Kidney (tissue), 14 donors: Measurements from ENCODE around the gene FARP1. TPM values are rescaled to one million over a fixed set of nuclear protein-coding genes. Genes with fewer than 3 reads are reported as not detected.

Experiments
- DNase-seq, 5 donors: peaks; one replicate each; pipeline ENCODE4 v3.0.0-alpha.2; 2013 to 2020
- FAIRE-seq: peaks from 2 replicates; lab custom pipeline; 2012; peaks lifted over from hg19 to GRCh38; lab: Jason Lieb, UNC
- H3K27ac ChIP-seq, 2 donors: one replicate each; pipeline ENCODE4 v1.7.0; 2013; ENCODE audit warnings: low read depth in 2 of 2, low read length in 2 of 2, inconsistent platforms in 1 of 2
- H3K27me3 ChIP-seq: one replicate; pipeline ENCODE4 v1.7.1; 2013; ENCODE audit warnings: low read length, inconsistent platforms; ENCODE audit not compliant: control insufficient read depth, insufficient read depth
- H3K36me3 ChIP-seq, 3 donors: one replicate each; pipeline versions ENCODE4 v1.7.0 to v1.7.1; 2013; ENCODE audit warnings: low read length in 3 of 3, control low read depth in 1 of 3, inconsistent platforms in 1 of 3; ENCODE audit not compliant: insufficient read depth in 3 of 3, control insufficient read depth in 2 of 3
- H3K4me1 ChIP-seq, 3 donors: one replicate each; pipeline versions ENCODE4 v1.7.0 to v1.7.1; 2013; ENCODE audit warnings: low read length in 3 of 3, inconsistent platforms in 1 of 3, low read depth in 1 of 3; ENCODE audit not compliant: control insufficient read depth in 2 of 3, insufficient read depth in 2 of 3
- H3K4me3 ChIP-seq, 3 donors: one replicate each; pipeline versions ENCODE4 v1.7.0 to v1.8.1; 2013; ENCODE audit warnings: low read length in 3 of 3, control low read depth in 1 of 3, inconsistent platforms in 1 of 3
- H3K9ac ChIP-seq, 3 donors: one replicate each; pipeline versions ENCODE4 v1.7.0 to v1.7.1; 2013; ENCODE audit warnings: low read length in 3 of 3, control low read depth in 1 of 3, inconsistent platforms in 1 of 3
- H3K9me3 ChIP-seq, 3 donors: one replicate each; pipeline versions ENCODE4 v1.7.0 to v1.7.1; 2013; ENCODE audit warnings: low read length in 3 of 3, control low read depth in 1 of 3, inconsistent platforms in 1 of 3; ENCODE audit not compliant: control insufficient read depth in 2 of 3, insufficient read depth in 1 of 3
- intact Hi-C: fragments of 100-400 bp; cut with DNase I; formaldehyde crosslinking; loops from one replicate; pipeline ENCODE4 v1.11.1; 2022
- polyA plus RNA-seq: library from polyadenylated mRNA; stranded (reverse); fragments of 350-450 nt; fragmentation: Illumina TruSeq; extraction: RNeasy Lipid Tissue Mini Kit (QIAGEN cat#74804); gene quantifications from one replicate; pipeline ENCODE4 v1.2.3, GENCODE V29; 2014; ENCODE audit warnings: low read depth, low replicate concordance; ENCODE audit not compliant: insufficient read depth
- total RNA-seq: library from RNA; stranded (reverse); fragmentation: NEBNext Ultra II Directional; extraction: Animal tissue kit (Norgen Biotek cat#: 25700); gene quantifications from one replicate; pipeline ENCODE4 v1.2.1, GENCODE V29; 2021
- TF ChIP-seq, protein P1 (sequence below): IDR thresholded peaks from 3 replicates; pipeline ENCODE4 v1.5.1; 2012; ENCODE audit warnings: mild to moderate bottlenecking, moderate library complexity, borderline replicate concordance; ENCODE audit not compliant: insufficient read depth; ENCODE audit errors: extremely low read depth
- donor health status: control.
- donor health status: control.
- donor health status: control.
- donor health status: control.
- donor health status: control.
- donor health status: DM: yes; HTN: yes; CAD: no.
- donor health status: Normal renal cell carcinoma (clear cell type).

FARP1 gene
- total and polyA plus RNA-seq, 2 donors from 2014 or later: 123 to 229 TPM

DNA sequence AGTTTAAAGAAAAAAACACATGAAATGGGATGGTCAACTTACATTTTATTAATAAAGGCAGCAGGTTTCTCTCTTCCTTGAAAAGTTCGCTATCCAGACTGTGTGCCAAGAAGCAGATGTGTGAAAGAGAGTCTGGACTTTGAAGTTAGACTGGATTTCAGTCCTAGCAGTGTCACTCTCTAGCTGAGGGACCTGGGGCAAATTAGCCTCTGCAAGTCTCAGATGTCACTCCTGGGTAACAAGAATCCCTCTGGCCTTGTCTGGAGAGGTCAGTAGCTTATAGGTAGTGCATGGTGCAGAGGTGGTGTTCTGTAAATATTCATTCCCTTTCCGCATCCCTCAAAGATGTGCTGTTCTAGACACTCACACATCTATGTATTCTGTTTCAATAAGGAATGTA lies 221.8 kb downstream of the FARP1 start:
- no peak overlapping the region for H3K4me3 ChIP-seq

DNA sequence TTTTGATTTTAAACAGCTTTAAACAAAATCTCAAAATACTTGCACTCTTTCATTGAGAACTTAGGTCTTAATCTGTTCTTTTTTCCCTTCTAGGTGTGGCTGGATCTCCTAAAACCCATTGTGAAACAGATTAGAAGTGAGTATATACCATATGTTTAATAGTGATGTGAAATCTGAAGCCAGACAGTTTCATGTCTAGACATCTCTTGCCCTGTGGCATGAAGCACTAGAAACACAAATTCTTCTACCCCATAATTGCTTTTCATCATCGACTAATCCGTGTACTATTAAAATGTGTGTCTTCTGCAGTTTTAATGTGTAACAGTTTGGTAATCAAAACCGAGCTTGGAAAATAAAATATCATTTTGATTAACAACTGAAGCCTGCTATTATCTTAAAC lies 222.4 kb downstream of the FARP1 start:
- no peaks in the 10 kb centered on the region for H3K27me3 ChIP-seq
- peaks cover 0 to 7% (median 4%) of the 10 kb centered on the region in 3 donors for H3K4me1 ChIP-seq
- H3K4me3 ChIP-seq: no peak overlapping the region
- intact Hi-C loops: no loop called here
- no peaks in the 10 kb centered on the region for H3K9me3 ChIP-seq
- no peak for DNase-seq
- no peak for FAIRE-seq
- no peak overlapping the region for H3K9ac ChIP-seq
- H3K36me3 ChIP-seq: peaks cover 2 to 10% (median 5%) of the 10 kb centered on the region in 3 donors
- H3K27ac ChIP-seq: no peak overlapping the region
- TF ChIP-seq, protein P1, sequence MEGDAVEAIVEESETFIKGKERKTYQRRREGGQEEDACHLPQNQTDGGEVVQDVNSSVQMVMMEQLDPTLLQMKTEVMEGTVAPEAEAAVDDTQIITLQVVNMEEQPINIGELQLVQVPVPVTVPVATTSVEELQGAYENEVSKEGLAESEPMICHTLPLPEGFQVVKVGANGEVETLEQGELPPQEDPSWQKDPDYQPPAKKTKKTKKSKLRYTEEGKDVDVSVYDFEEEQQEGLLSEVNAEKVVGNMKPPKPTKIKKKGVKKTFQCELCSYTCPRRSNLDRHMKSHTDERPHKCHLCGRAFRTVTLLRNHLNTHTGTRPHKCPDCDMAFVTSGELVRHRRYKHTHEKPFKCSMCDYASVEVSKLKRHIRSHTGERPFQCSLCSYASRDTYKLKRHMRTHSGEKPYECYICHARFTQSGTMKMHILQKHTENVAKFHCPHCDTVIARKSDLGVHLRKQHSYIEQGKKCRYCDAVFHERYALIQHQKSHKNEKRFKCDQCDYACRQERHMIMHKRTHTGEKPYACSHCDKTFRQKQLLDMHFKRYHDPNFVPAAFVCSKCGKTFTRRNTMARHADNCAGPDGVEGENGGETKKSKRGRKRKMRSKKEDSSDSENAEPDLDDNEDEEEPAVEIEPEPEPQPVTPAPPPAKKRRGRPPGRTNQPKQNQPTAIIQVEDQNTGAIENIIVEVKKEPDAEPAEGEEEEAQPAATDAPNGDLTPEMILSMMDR: no peak

More for the DNA sequence above, 221.8 kb downstream of the FARP1 start:
- FAIRE-seq (no peak), DNase-seq (peak in 3 of 5 donors; percentile 55 to 70 (median 70))
- peaks cover 0 to 7% (median 5%) of the 10 kb centered on the region in 3 donors for H3K4me1 ChIP-seq
- H3K36me3 ChIP-seq: peaks cover 2 to 10% (median 5%) of the 10 kb centered on the region in 3 donors
- intact Hi-C loops: no loop called here
- no peak overlapping the region for H3K9ac ChIP-seq
- TF ChIP-seq, protein P1: no peak
- no peak overlapping the region for H3K27ac ChIP-seq
- H3K27me3 ChIP-seq: no peaks in the 10 kb centered on the region
- no peaks in the 10 kb centered on the region for H3K9me3 ChIP-seq

DNA sequence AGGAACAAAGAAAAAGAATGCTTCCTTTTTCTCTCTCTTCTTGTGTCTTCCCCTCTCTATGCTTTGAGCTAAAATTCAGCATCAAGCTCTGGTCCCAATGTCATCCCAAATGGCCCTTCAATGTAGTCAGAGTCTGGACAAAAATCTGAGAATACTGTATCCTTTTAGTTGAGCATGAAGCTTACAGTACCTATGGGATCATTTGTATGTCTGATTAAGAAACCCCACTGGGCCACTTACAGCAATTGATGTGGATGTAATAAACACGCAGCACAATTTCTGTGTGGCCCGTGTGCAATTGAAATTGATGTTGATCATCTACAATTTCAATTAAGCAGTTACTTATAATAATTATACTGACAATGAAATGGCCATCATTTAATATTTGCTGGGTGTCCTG lies 223.1 kb downstream of the FARP1 start:
- H3K4me3 ChIP-seq: no peak overlapping the region
- TF ChIP-seq, protein P1: no peak
- DNase-seq (no peak), FAIRE-seq (no peak)
- H3K36me3 ChIP-seq: peaks cover 2 to 10% (median 5%) of the 10 kb centered on the region in 3 donors
- H3K27me3 ChIP-seq: no peaks in the 10 kb centered on the region
- intact Hi-C loops: no loop called here
- no peaks in the 10 kb centered on the region for H3K9me3 ChIP-seq
- no peak overlapping the region for H3K27ac ChIP-seq
- H3K4me1 ChIP-seq: peaks cover 0 to 9% (median 7%) of the 10 kb centered on the region in 3 donors
- H3K9ac ChIP-seq: no peak overlapping the region

GRCh38 chr13:98366443-98366842 lies 223.5 kb downstream of the FARP1 start:
- peaks cover 2 to 10% (median 5%) of the 10 kb centered on the region in 3 donors for H3K36me3 ChIP-seq
- intact Hi-C loops: no loop called here
- H3K4me3 ChIP-seq: no peak overlapping the region
- FAIRE-seq: no peak
- TF ChIP-seq, protein P1: no peak
- H3K27ac ChIP-seq: no peak overlapping the region
- no peak for DNase-seq
- no peaks in the 10 kb centered on the region for H3K27me3 ChIP-seq
- H3K9ac ChIP-seq: no peak overlapping the region
- H3K4me1 ChIP-seq: peaks cover 0 to 11% (median 9%) of the 10 kb centered on the region in 3 donors
- no peaks in the 10 kb centered on the region for H3K9me3 ChIP-seq
